Measurements from ENCODE around the gene MAGED2.
"Not testable (repeated sequence)": the region's sequence is repeated elsewhere in the genome, so short reads cannot be mapped to it uniquely, and the experiment has no call there.

The MAGED2 gene

GRCh38 chrX:54807524-54808108 is at the start of gene MAGED2:
TSS of gene MAGED2 (plus strand) at chrX:54807745. CDS start at chrX:54809332, 1,587 bp downstream.
- peaks cover 7% of the 10 kb centered on the region for H3K4me1 ChIP-seq (ENCODE audit: control insufficient read depth, low read depth, low read length)
- H3K36me3 ChIP-seq (ENCODE audit: control insufficient read depth, low read depth, low read length), result peaks cover 29% of the 10 kb centered on the region
- H3K27me3 ChIP-seq (ENCODE audit: control insufficient read depth, insufficient read depth, low read length), result no peaks in the 10 kb centered on the region
- H3K4me3 ChIP-seq (ENCODE audit: low read length), result peak within 1 kb of the TSS; percentile 72
- H3K9me3 ChIP-seq (ENCODE audit: control insufficient read depth, low read depth, low read length), result peaks cover 1% of the 10 kb centered on the region
- H3K27ac ChIP-seq (ENCODE audit: low read length), result no peak within 1 kb of the TSS
- peak within 1 kb of the TSS; percentile 63 for H3K9ac ChIP-seq (ENCODE audit: low read length)

GRCh38 chrX:54758114-54759055 is 49.2 kb upstream of the MAGED2 start:
- Histone ChIP-seq H3K27ac (ENCODE audit: low read length) (no peak overlapping the region), H3K4me3 (ENCODE audit: low read length) (no peak overlapping the region), H3K9me3 (ENCODE audit: control insufficient read depth, low read depth, low read length) (peaks cover 24% of the 10 kb centered on the region), H3K36me3 (ENCODE audit: control insufficient read depth, low read depth, low read length) (no peaks in the 10 kb centered on the region), H3K27me3 (ENCODE audit: control insufficient read depth, insufficient read depth, low read length) (no peaks in the 10 kb centered on the region), H3K9ac (ENCODE audit: low read length) (no peak overlapping the region), H3K4me1 (ENCODE audit: control insufficient read depth, low read depth, low read length) (peaks cover 11% of the 10 kb centered on the region)

- H3K9ac ChIP-seq (ENCODE audit: low read length); H3K4me3 ChIP-seq (ENCODE audit: low read length); H3K27me3 ChIP-seq (ENCODE audit: control insufficient read depth, insufficient read depth, low read length); H3K27ac ChIP-seq (ENCODE audit: low read length); H3K36me3 ChIP-seq (ENCODE audit: control insufficient read depth, low read depth, low read length); H3K9me3 ChIP-seq (ENCODE audit: control insufficient read depth, low read depth, low read length): not testable (repeated sequence)
- H3K4me1 ChIP-seq (ENCODE audit: control insufficient read depth, low read depth, low read length), result peaks cover 12% of the 10 kb centered on the region
Measured at GRCh38 chrX:54774391-54775094, 33.0 kb upstream of the MAGED2 start.

- Histone ChIP-seq H3K4me3 (ENCODE audit: low read length) (no peak overlapping the region), H3K27ac (ENCODE audit: low read length) (no peak overlapping the region), H3K9me3 (ENCODE audit: control insufficient read depth, low read depth, low read length) (peaks cover 10% of the 10 kb centered on the region), H3K36me3 (ENCODE audit: control insufficient read depth, low read depth, low read length) (no peaks in the 10 kb centered on the region), H3K9ac (ENCODE audit: low read length) (no peak overlapping the region), H3K27me3 (ENCODE audit: control insufficient read depth, insufficient read depth, low read length) (no peaks in the 10 kb centered on the region), H3K4me1 (ENCODE audit: control insufficient read depth, low read depth, low read length) (peaks cover 12% of the 10 kb centered on the region)
Measured at GRCh38 chrX:54776061-54776460, 31.5 kb upstream of the MAGED2 start.

- Histone ChIP-seq H3K9ac (ENCODE audit: low read length) (no peak overlapping the region), H3K27me3 (ENCODE audit: control insufficient read depth, insufficient read depth, low read length) (no peaks in the 10 kb centered on the region), H3K27ac (ENCODE audit: low read length) (no peak overlapping the region), H3K36me3 (ENCODE audit: control insufficient read depth, low read depth, low read length) (no peaks in the 10 kb centered on the region), H3K4me3 (ENCODE audit: low read length) (no peak overlapping the region), H3K9me3 (ENCODE audit: control insufficient read depth, low read depth, low read length) (peaks cover 15% of the 10 kb centered on the region), H3K4me1 (ENCODE audit: control insufficient read depth, low read depth, low read length) (peaks cover 12% of the 10 kb centered on the region)
Measured at GRCh38 chrX:54776987-54777672, 30.4 kb upstream of the MAGED2 start.

- Histone ChIP-seq H3K9me3 (ENCODE audit: control insufficient read depth, low read depth, low read length) (peaks cover 10% of the 10 kb centered on the region), H3K27me3 (ENCODE audit: control insufficient read depth, insufficient read depth, low read length) (no peaks in the 10 kb centered on the region), H3K9ac (ENCODE audit: low read length) (no peak overlapping the region), H3K27ac (ENCODE audit: low read length) (no peak overlapping the region), H3K4me3 (ENCODE audit: low read length) (no peak overlapping the region), H3K4me1 (ENCODE audit: control insufficient read depth, low read depth, low read length) (no peaks in the 10 kb centered on the region), H3K36me3 (ENCODE audit: control insufficient read depth, low read depth, low read length) (no peaks in the 10 kb centered on the region)
Measured at GRCh38 chrX:54785901-54786300, 21.6 kb upstream of the MAGED2 start.

- H3K27ac ChIP-seq (ENCODE audit: low read length), result no peak overlapping the region
- peaks cover 3% of the 10 kb centered on the region for H3K9me3 ChIP-seq (ENCODE audit: control insufficient read depth, low read depth, low read length)
- no peaks in the 10 kb centered on the region for H3K36me3 ChIP-seq (ENCODE audit: control insufficient read depth, low read depth, low read length)
- no peak overlapping the region for H3K9ac ChIP-seq (ENCODE audit: low read length)
- H3K27me3 ChIP-seq (ENCODE audit: control insufficient read depth, insufficient read depth, low read length), result no peaks in the 10 kb centered on the region
- no peak overlapping the region for H3K4me3 ChIP-seq (ENCODE audit: low read length)
- H3K4me1 ChIP-seq (ENCODE audit: control insufficient read depth, low read depth, low read length), result no peaks in the 10 kb centered on the region
Measured at GRCh38 chrX:54786967-54787366, 20.6 kb upstream of the MAGED2 start.

GRCh38 chrX:54788446-54788845 is 19.1 kb upstream of the MAGED2 start:
- no peaks in the 10 kb centered on the region for H3K36me3 ChIP-seq (ENCODE audit: control insufficient read depth, low read depth, low read length)
- no peaks in the 10 kb centered on the region for H3K27me3 ChIP-seq (ENCODE audit: control insufficient read depth, insufficient read depth, low read length)
- no peaks in the 10 kb centered on the region for H3K4me1 ChIP-seq (ENCODE audit: control insufficient read depth, low read depth, low read length)
- H3K27ac ChIP-seq (ENCODE audit: low read length), result no peak overlapping the region
- H3K9me3 ChIP-seq (ENCODE audit: control insufficient read depth, low read depth, low read length), result peaks cover 4% of the 10 kb centered on the region
- no peak overlapping the region for H3K4me3 ChIP-seq (ENCODE audit: low read length)
- no peak overlapping the region for H3K9ac ChIP-seq (ENCODE audit: low read length)

- H3K36me3 ChIP-seq (ENCODE audit: control insufficient read depth, low read depth, low read length); H3K27me3 ChIP-seq (ENCODE audit: control insufficient read depth, insufficient read depth, low read length); H3K27ac ChIP-seq (ENCODE audit: low read length); H3K4me1 ChIP-seq (ENCODE audit: control insufficient read depth, low read depth, low read length); H3K4me3 ChIP-seq (ENCODE audit: low read length); H3K9ac ChIP-seq (ENCODE audit: low read length); H3K9me3 ChIP-seq (ENCODE audit: control insufficient read depth, low read depth, low read length): not testable (repeated sequence)
Measured at GRCh38 chrX:54789405-54789804, 18.1 kb upstream of the MAGED2 start.

- H3K4me1 ChIP-seq (ENCODE audit: control insufficient read depth, low read depth, low read length), result no peaks in the 10 kb centered on the region
- no peaks in the 10 kb centered on the region for H3K27me3 ChIP-seq (ENCODE audit: control insufficient read depth, insufficient read depth, low read length)
- no peaks in the 10 kb centered on the region for H3K36me3 ChIP-seq (ENCODE audit: control insufficient read depth, low read depth, low read length)
- H3K27ac ChIP-seq (ENCODE audit: low read length), result no peak overlapping the region
- no peak overlapping the region for H3K4me3 ChIP-seq (ENCODE audit: low read length)
- H3K9ac ChIP-seq (ENCODE audit: low read length), result no peak overlapping the region
- peaks cover 6% of the 10 kb centered on the region for H3K9me3 ChIP-seq (ENCODE audit: control insufficient read depth, low read depth, low read length)
Measured at GRCh38 chrX:54794028-54794427, 13.5 kb upstream of the MAGED2 start.

- Histone ChIP-seq H3K36me3 (ENCODE audit: control insufficient read depth, low read depth, low read length) (no peaks in the 10 kb centered on the region), H3K4me1 (ENCODE audit: control insufficient read depth, low read depth, low read length) (no peaks in the 10 kb centered on the region), H3K9ac (ENCODE audit: low read length) (no peak overlapping the region), H3K9me3 (ENCODE audit: control insufficient read depth, low read depth, low read length) (peaks cover 6% of the 10 kb centered on the region), H3K4me3 (ENCODE audit: low read length) (no peak overlapping the region), H3K27me3 (ENCODE audit: control insufficient read depth, insufficient read depth, low read length) (no peaks in the 10 kb centered on the region), H3K27ac (ENCODE audit: low read length) (no peak overlapping the region)
Measured at GRCh38 chrX:54794795-54795194, 12.8 kb upstream of the MAGED2 start.
